HG02798 (cell line): ENCODE measurements around the gene RGS3.

ENCODE experiments used
- ATAC-seq: cut with Tn5 transposase; IDR thresholded peaks from one replicate; pipeline ENCODE4 v1.9.1; 2021; ENCODE audit warnings: mild to moderate bottlenecking; ENCODE audit not compliant: unreplicated experiment, poor library complexity

The RGS3 gene

DNA sequence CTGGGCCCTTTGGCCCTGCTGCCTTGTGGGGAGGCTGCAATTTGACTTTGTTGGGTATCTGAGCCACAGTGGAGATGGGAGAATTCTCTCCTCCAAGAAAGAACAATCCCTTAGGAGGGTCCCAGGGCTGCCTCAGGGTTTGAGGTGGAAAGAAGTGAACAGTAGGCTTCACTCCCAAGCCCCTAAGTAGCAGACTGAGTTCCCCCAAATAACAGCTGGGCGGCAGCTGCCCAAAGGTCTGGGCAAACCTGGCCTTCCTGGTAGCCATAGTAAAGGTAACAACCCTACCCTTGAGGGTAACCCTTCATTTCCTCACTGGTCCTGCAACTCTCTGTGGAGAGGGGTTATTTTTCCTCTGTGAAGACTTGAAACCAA is 746 bp downstream of the RGS3 start:
- no peak for ATAC-seq

DNA sequence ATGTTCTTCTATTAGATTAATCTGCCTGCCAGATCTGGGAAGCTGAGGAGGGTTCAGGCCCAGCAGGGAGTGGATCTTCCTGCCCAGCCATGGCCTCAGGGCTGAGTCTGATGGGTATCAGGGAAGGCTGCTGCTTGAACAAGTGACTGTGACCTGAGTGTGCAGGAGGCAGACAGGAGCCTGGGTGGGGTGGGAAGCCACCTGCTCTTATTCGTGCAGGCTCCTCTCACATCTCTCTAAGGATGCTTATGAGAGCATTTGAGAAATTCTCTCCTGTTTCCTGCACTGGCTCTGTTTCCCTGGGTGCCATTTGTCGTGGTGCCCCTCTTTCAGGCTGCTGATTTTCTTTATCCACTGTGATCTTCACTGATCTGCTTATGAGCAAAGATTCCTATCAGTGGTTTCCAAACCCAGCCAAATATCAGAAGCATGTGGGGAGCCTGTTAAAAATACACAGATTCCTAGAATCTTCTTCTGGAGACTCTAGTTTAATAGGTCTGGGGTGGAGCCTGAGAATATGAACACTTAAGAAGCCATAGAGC is 2.1 kb downstream of the RGS3 start:
- no peak for ATAC-seq

DNA sequence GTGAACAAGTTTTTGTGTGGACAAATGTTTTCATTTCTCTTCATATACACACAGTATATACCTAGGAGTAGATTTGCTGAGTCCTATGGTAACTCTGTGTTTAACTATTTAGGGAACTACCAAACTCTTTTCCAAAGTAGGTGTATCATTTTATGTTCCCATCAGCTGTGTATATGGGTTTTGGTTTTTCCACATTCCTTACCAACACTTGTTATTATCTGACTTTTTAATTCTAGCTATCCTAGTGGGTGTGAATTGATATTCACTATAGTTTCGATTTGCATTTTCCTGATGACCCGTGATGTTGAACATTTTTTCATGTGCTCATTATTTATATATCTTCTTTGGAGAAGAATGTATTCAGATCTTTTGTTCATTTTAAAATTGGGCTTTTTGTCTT is 3.7 kb downstream of the RGS3 start:
- no peak for ATAC-seq

DNA sequence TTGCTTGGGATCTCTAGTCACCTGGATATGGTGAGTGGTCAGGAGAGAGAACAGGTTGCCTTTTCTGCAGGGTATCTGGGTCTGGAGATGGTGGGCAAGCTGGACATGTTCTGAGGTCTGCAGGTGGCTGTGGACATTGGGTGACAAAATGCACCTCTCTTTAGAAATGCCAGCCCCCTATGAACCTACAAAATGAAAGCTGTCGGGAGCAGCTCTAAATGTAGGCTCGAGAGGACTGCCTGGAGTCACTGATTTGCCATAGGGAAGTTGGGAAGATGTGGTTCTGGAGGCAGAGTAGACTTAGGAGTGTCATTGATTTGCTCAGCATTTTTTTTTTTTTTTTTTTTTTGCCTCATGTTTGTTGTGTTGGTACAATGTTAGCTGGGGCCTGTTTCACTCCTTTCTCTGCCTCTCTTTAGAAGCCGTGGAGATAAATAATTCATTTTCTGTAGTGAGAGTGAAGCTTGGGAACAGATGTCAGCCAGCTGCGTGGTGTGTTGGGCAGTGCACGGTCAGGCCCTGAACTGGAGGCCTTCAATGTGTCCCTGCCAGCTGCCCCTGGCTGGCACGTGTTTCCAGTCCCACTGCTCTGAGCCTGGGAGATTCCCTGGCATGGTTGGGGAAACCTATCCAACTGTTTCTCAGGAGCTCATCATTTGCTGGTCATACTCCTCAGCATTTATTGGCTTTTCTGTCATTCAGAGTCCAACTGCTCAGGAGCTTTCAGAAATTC is 5.4 kb downstream of the RGS3 start:
- ATAC-seq = no peak

DNA sequence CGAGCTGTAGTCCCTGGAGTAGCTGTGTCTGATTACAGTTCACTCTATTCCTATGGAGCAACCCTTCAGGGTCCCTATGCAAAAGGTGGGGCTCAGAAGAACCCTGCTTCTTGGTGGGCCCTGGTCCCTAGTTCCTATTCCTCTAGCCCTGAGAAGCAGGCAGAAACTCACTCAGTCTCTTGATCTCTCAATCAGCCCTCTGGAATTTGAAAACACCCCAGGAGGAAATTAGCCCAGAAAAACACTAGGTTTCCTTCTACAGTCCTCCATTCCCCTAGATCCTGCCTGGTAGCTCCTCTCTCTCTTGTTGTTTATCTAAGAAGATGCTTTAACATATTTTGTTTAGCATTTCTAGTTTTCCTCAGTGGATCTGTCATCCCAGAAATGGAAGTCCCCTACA is 7.6 kb downstream of the RGS3 start:
- no peak for ATAC-seq

DNA sequence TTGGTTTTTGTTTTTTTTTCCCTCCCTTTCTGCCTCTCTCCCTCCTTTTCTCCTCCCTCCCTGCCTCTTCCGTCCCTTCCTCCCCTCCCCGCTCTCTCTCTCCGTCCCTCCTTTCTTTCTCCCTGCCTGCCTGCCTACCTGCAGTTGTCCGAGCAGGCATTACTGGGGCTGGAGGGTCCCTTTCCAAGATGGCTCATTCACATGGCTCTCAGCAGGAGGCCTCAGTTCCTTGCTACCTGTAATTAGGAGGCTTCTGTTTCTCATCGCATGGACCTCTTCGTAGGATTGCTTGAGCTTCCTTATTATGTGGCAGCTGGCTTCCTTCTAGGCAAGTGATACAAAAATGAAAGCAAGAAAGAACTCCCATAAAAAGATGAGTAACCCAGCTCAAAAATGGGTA is 8.0 kb downstream of the RGS3 start:
- no peak for ATAC-seq

DNA sequence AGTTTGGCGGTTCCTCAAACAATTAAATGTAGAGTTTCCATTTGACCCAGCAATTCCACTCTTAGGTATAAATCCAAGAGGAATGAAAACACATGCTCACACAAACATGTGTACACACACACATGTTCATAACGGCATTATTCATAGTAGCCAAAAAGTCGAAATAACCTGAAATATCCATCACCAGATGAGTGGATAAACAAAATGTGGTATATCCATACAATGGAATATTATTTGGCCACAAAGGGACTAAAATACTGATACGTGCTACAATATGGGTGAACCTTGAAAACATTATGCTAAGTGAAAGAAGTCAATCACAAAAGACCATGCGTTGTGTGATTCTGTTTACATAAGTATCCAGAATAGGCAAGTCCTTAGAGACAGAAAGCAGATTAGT is 8.7 kb downstream of the RGS3 start:
- no peak for ATAC-seq

DNA sequence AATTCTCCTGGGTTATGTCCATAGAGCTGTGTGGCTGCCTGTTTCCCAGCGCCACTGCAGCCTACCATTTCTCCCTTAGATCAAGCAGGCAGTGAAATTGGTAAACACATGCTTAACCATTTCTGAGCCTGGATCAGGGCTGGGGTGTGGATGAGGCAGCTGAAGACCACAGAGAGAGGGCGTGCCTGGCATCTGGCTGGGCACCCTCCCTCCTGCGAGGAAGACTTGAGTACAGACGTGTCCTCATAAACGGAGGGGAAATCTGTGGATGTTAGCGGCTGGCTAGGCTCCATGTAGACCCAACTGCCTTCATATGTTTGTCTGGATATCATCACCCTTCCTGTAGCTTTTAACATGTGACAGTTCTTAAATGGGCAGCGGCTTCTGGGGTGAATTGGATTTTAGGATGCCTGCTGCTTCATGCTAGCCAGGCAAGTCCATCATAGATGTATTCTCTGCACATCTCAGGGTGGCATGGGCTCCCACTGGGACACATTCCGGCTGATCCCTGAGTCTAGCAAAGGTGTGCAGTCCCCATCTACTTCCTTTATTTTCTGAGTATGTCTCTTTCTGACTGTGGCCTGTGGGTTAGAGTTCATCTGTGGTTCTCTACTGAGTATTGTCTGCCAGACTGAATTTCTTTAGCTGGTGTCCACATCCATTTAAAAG is 11.0 kb downstream of the RGS3 start:
- no peak for ATAC-seq

DNA sequence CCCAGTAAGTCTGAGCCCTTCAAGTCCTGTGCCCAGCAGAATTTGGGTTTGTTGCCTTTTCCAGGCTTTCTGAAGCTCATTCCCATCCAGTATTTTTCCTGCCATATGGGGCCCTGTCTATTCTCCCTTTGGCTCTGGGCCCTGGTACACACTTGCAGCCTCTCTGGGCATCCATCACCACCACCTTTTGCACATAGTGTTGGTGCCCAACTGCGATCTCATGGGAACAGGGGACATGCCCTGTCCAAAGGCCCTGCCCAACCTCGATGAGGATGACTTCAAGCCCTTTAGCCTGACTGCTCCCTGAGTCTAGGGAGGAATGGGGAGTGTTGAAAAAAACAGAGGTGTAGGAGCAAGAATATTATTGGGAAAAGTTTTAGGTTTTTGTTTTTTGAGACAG is 11.5 kb downstream of the RGS3 start:
- ATAC-seq = no peak

DNA sequence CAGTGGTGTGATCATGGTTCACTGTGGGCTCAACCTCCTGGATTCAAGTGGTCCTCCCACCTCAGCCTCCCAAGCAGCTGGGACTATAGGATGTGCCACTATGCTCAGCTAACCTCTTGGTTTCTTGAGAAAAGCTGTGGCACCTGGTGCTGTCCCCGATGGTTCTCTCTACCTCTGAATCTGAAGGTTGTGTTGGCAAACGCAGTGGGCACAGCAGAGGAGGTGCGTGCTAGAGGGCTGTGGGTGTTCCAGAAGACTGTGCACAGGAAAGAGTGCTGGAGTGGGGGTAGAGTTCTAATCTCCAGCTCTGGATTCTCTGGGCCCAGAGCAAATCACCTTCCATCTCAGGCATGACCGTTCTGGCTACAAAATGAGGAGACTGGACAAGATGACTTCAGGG is 12.5 kb downstream of the RGS3 start:
- ATAC-seq = no peak

DNA sequence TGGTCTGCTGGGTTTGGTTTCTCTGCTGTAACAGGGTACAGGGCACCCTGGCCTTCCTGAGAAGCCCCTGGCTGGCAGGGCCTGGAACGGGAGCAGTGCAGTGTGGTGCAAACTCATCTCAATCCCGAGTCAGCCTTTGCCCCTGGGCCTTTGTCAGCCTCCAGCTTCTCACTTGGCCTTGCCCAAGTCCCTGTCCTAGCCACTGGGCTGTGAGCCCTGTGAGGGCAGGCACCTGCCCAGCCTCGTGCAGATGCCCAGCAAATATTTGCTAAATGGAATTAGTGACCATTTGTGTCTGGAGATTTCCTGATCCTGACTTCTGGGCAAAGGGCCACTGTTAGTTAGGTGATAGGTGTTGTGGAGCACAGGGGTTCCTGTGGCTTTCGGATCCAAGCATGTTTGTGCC is 13.0 kb downstream of the RGS3 start:
- no peak for ATAC-seq

DNA sequence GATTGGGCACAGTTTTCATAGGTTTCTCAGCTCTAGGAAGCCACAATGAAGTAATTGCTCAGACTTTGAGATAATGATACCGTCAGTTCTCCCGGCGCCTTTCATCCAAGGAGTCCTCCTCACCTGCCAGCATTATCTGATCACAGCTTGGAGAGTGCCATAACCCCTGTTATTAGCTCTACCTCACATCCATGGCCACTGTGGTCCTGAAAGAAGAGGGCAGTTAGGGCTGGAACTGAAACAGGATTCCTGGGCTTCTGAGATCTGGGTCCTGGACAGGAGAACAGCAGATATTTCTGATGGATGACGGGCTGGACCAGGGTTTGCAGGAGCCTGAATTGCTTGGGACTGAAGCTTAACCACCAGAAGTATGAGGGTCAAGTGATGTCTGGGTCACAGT is 13.5 kb downstream of the RGS3 start:
- no peak for ATAC-seq

DNA sequence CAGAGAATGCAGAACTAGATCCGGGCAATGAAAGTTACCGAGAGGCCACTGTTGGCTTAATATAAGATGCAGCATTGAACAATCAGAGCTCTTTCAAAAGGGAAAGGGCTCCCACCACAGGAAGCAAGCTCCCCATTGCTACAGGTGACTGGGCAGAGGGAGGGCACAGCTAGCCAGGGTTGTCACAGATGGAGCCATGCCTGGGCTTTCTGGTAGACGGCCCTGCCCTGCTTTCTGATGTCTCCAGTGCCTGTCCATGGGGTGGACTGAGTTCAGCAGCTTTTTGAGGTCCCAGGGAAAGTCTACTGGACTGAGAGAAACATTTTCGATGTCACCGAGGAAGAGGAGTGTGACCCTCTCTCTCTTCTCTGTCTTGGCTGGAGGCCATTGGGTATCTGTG is 14.1 kb downstream of the RGS3 start:
- no peak for ATAC-seq

DNA sequence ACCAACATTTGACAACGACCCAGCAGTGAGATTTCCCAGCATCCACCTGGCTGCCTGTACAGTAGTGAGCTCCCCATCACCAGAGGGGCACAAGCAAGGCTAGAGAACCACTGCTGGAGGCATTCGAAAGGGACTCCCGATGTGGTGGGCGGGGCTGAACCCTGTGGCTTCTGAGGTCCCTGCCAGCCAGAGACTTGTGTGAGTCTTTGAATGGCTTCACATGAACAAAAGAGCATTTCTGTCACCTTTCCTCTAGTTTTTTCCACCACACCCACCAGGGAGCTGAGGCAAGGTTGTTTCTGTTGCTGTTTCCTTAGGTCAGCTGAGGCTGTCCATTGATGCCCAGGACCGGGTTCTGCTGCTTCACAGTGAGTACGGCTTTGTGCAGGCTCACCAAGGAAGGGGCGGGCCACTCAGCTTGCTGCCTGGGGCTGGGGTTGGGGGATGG is 15.7 kb downstream of the RGS3 start:
- ATAC-seq = no peak

DNA sequence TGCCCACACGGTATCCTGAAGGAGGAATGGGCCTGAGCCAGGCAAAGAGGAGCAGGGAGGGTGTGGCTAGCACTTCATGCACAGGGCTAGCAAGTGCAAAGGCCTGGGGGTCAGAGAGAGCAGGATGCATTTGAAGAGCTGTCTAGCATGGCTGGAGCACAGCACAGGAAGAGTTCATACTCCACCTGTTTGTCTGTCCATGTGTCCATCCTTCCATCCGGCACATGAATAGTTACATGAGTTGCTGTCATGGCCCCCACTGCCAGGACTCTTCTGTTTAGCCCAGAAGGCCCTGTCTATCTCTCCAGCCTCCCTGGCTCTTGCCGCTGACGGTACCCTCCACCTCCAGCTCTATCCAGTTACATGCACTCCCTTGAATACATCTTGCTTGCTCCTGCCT is 17.1 kb downstream of the RGS3 start:
- no peak for ATAC-seq

DNA sequence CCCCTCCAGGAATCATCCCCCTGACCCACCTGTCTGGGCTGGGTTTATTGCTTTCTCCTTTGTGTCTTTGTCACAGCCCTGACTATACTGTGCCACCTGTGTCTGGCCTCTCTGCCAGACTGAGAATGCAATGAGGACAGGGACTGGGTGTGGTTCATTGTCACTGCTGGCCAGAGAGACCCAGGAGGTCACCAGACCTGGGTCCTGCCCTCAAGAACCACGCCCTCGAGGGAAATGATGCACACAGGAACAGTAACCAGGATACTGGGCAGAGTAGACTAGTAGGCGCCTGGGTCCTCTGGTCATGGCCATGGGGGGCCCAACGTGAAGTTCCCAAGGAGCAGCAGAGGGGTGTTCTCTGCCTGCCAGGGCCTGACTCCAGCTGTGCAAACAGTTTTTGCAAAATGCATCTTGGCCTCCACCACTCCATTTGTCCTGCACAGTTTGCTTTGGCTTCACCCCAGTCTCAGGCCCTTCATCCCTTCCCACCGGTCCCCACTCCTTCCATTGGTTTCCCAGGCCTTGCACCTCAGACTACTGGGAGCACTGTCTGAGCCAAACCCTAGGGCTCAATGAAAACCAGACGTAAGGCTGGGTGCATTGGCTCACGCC is 17.8 kb downstream of the RGS3 start:
- ATAC-seq = no peak

DNA sequence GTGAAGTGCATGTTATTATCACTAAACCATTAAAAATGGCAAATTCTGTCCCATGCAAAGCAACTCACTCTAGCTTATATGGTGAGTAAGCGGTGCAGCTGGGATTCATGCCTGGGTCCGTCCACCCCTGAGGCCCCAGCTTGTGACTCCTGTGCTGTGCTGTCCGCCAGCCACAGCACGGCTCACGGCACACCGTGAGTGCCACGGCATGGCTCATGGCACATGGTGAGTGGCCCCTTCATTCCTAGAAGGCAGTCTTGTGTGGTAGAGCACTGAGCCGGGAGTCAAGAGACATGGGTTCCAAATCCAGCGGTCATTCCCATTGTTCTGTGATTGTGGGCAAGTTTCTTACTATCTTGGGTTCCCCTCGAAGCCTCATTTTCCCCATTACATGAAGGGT is 18.8 kb downstream of the RGS3 start:
- ATAC-seq = no peak

DNA sequence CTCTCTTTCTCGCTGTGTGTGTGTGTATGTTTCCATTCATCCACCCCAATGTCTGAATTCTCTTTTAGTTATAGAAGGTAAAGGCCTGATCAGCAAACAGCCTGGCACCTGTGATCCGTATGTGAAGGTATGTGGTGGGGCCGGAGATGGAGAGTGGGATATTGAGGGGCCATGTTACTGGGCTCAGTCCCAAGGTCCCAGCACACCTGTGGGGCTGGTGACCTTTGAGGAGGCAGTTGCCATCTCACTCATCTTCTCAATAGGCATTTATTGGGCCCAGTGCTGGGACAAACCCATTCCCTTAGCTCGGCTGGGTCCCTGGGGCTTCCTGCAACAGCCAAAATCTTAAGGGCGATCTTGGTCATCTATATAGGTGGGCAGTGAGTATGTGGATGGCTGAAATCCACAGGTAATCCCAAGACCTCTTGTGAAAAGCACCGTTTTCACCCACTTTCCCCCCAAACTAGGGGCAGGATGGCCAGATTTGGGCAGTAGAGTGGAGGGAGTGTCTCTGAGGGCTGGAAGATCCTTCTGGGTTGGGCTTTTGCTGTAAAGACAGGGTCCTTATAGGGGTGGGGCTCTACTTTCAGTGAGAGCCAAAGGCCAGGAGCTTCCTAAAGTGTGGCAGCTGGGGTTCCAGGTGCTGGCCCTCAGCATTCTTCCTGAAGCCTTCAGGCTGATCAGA is 19.6 kb downstream of the RGS3 start:
- ATAC-seq = no peak

DNA sequence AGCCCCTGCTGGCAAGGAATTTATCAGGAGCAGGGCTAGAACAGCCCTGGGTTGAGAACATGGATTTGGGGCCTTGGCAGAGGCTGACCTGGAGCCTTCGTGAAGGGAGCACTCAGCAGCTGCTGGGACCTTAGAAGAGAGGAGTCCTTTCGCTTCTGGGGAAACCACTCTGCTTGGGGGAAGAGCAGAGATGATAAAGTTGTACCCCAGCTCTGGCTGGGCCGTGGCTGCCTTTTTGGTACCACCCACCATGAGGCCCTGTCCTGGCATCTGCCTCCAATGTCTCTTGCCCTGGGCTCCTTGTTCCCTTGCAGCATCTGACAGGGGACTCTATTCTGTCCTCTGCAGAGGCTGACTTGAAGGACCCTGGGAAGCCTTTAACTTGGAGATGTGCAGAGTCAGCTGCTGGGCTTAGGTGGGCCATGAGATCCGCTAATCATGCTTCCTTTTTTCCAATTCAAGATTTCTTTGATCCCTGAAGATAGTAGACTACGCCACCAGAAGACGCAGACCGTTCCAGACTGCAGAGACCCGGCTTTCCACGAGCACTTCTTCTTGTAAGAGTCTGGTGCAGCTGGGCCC is 20.2 kb downstream of the RGS3 start:
- no peak for ATAC-seq

DNA sequence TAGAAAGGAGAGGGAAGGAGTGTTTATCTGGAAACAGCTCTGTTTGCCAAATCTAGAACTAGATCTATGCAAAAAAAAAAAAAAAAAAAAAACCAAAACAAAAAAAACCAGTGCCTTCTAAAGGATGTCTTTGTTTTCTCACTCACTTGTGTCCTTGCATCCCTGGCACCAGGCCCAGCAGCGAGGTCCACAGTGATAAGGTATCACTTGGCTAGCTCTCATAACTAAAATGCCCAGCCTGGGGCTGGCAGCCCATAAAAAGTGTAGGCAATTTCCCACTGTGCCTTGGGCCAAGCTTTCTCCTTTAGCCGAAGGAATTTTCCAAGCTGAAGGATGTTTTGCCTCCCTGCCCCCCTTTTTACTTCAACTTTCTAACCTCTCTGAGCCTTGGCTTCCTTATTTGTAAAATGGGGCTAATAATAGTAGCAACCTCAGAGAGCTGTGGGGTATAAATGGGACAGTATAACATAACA is 20.8 kb downstream of the RGS3 start:
- ATAC-seq = no peak

DNA sequence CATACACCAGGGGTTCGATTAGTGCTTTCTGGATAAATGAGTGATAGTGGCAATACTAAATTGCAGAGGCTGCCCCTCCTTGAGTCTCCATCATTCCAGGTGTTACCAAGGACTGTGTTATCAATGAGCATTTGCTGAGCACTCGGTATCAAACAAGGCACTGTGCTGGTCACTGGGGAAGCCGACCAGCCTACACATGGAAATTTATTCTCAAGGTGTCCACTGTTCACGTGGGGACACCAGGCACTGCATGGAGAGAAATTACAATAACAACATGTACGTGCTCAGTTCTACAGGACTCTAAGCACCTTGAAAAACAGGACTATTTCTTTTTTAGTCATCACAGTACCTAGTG is 22.2 kb downstream of the RGS3 start:
- no peak for ATAC-seq
